Measurements from ENCODE around the gene GPALPP1. TPM values are rescaled to one million over a fixed set of nuclear protein-coding genes. Genes with fewer than 3 reads are reported as not detected.
A peak's percentile ranks its signal among the peaks of the same experiment; 100 is the strongest.

Gene GPALPP1
- polyA plus RNA-seq, 2 of the 4 experiments (the other 2 are of a cell fraction), result 13.4 to 21.0 TPM

- TF ChIP-seq HMGXB4 (CRISPR knock-in tag; IDR thresholded peaks at IDR 0.05; ENCODE audit: borderline replicate concordance) (no peak), EHMT2 (IDR thresholded peaks at IDR 0.05; ENCODE audit: low read depth) (no peak), PHF8 (IDR thresholded peaks at IDR 0.05; ENCODE audit: borderline replicate concordance, low read depth) (no peak), CHD2 (IDR thresholded peaks at IDR 0.05; ENCODE audit: low read length, partially characterized antibody) (no peak), KDM5A (IDR thresholded peaks at IDR 0.05) (no peak), HES2 (IDR thresholded peaks at IDR 0.05) (no peak), RNF2 (IDR thresholded peaks at IDR 0.05; ENCODE audit: borderline replicate concordance, low read depth) (no peak), HOXA7 (CRISPR knock-in tag; IDR thresholded peaks at IDR 0.05) (no peak), ZSCAN20 (CRISPR knock-in tag; IDR thresholded peaks at IDR 0.05) (no peak), NR3C1 (IDR thresholded peaks at IDR 0.05) (no peak), FOSL2 (IDR thresholded peaks at IDR 0.05) (no peak), FOSL2 (CRISPR knock-in tag; IDR thresholded peaks at IDR 0.05) (no peak), RFX5 (IDR thresholded peaks at IDR 0.05) (no peak)
- TF ChIP-seq, protein P1, sequence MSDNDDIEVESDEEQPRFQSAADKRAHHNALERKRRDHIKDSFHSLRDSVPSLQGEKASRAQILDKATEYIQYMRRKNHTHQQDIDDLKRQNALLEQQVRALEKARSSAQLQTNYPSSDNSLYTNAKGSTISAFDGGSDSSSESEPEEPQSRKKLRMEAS (IDR thresholded peaks at IDR 0.05), result no peak
- TF ChIP-seq, protein P2, sequence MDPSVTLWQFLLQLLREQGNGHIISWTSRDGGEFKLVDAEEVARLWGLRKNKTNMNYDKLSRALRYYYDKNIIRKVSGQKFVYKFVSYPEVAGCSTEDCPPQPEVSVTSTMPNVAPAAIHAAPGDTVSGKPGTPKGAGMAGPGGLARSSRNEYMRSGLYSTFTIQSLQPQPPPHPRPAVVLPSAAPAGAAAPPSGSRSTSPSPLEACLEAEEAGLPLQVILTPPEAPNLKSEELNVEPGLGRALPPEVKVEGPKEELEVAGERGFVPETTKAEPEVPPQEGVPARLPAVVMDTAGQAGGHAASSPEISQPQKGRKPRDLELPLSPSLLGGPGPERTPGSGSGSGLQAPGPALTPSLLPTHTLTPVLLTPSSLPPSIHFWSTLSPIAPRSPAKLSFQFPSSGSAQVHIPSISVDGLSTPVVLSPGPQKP (IDR thresholded peaks at IDR 0.05; ENCODE audit: low read depth, low read length), result no peak
Measured at GRCh38 chr13:45064889-45065288, 75.6 kb downstream of the GPALPP1 start (continued).

GRCh38 chr13:45068036-45069001, 79.0 kb downstream of the GPALPP1 start:
- TF ChIP-seq HEYL (CRISPR knock-in tag; IDR thresholded peaks at IDR 0.05), result no peak
- 48% methylated on average over 5 of the region's 5 CpGs for WGBS (ENCODE audit: missing lambda C conversion rate)
- no peak overlapping the region for H3K27ac ChIP-seq
- H3K4me3 ChIP-seq, result no peak overlapping the region
- POLR2A ChIA-PET, result no interaction called here
- ATAC-seq (no peak), FAIRE-seq (no peak), DNase-seq (ENCODE audit: low read depth in 1 of 2, low spot score in 1 of 2) (no peak)
- H3K4me1 ChIP-seq, result no peaks in the 10 kb centered on the region
- CTCF ChIA-PET, result interaction anchor here (1.7 to 2.5 kb wide), 3 partner anchors 20 to 213 kb away, joined by 5 to 6 read pairs (median 6); no protein-coding TSS in a partner anchor
- H3K9me3 ChIP-seq, result no peaks in the 10 kb centered on the region
- no peak overlapping the region for H3K4me2 ChIP-seq

GRCh38 chr13:45073809-45074208, 84.5 kb downstream of the GPALPP1 start:
- POLR2A ChIA-PET, result no interaction called here
- WGBS (ENCODE audit: missing lambda C conversion rate), result 45% methylated on average over 4 of the region's 4 CpGs
- CTCF ChIA-PET, result interaction anchor here (0.6 kb wide), 1 partner anchor 47 kb away, joined by 4 read pairs; no protein-coding TSS in a partner anchor
- TF ChIP-seq GATA3 (IDR thresholded peaks at IDR 0.05; ENCODE audit: borderline replicate concordance), result no peak
- TF ChIP-seq HMGXB4 (CRISPR knock-in tag; IDR thresholded peaks at IDR 0.05; ENCODE audit: borderline replicate concordance), result no peak
- no peak for TF ChIP-seq RFX5 (IDR thresholded peaks at IDR 0.05)
- TF ChIP-seq NR3C1 (IDR thresholded peaks at IDR 0.05), result no peak
- TF ChIP-seq, protein P1 (IDR thresholded peaks at IDR 0.05), result no peak
- no peak for TF ChIP-seq MAFK (IDR thresholded peaks at IDR 0.05; ENCODE audit: partially characterized antibody)
- TF ChIP-seq CBX2 (IDR thresholded peaks at IDR 0.05; ENCODE audit: borderline replicate concordance, low read depth), result no peak
- no peak for TF ChIP-seq E2F6 (IDR thresholded peaks at IDR 0.05; ENCODE audit: borderline replicate concordance, low read depth)
- TF ChIP-seq, protein P3, sequence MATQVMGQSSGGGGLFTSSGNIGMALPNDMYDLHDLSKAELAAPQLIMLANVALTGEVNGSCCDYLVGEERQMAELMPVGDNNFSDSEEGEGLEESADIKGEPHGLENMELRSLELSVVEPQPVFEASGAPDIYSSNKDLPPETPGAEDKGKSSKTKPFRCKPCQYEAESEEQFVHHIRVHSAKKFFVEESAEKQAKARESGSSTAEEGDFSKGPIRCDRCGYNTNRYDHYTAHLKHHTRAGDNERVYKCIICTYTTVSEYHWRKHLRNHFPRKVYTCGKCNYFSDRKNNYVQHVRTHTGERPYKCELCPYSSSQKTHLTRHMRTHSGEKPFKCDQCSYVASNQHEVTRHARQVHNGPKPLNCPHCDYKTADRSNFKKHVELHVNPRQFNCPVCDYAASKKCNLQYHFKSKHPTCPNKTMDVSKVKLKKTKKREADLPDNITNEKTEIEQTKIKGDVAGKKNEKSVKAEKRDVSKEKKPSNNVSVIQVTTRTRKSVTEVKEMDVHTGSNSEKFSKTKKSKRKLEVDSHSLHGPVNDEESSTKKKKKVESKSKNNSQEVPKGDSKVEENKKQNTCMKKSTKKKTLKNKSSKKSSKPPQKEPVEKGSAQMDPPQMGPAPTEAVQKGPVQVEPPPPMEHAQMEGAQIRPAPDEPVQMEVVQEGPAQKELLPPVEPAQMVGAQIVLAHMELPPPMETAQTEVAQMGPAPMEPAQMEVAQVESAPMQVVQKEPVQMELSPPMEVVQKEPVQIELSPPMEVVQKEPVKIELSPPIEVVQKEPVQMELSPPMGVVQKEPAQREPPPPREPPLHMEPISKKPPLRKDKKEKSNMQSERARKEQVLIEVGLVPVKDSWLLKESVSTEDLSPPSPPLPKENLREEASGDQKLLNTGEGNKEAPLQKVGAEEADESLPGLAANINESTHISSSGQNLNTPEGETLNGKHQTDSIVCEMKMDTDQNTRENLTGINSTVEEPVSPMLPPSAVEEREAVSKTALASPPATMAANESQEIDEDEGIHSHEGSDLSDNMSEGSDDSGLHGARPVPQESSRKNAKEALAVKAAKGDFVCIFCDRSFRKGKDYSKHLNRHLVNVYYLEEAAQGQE (IDR thresholded peaks at IDR 0.05), result no peak

More at GRCh38 chr13:45073809-45074208, 84.5 kb downstream of the GPALPP1 start:
- ATAC-seq, result no peak
- peak in 1 of 2 experiments; percentile 12 for DNase-seq (ENCODE audit: low read depth in 1 of 2, low spot score in 1 of 2)
- H3K4me3 ChIP-seq, result no peak overlapping the region
- no peak for FAIRE-seq
- no peaks in the 10 kb centered on the region for H3K4me1 ChIP-seq
- no peaks in the 10 kb centered on the region for H3K9me3 ChIP-seq
- H3K27ac ChIP-seq, result no peak overlapping the region
- no peak overlapping the region for H3K4me2 ChIP-seq

Data from A549 (cell line).